ENCODE results near the gene CLCA4.

Gene CLCA4

DNA sequence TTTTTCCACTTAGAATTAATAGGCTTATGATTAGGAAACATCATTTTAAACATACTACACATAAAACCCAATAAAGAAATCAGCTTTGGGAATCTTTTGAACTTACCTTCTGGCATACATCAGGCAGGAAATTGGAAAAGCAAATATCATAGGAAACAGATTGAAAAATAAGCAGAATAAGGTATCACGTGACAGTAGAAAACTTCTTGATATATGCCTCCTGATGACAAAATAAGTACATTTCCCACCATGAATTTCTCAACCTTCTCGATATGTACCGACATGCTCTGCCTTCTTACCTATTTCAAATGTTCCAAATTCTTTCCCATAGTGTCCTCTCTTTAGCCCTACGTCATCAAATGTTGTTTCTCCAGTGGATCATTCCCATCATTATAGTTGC is 72.4 kb downstream of the CLCA4 start:
- no peak for FAIRE-seq

GRCh38 chr1:86621286-86621685 is 74.4 kb downstream of the CLCA4 start:
- no peak for FAIRE-seq

Data from endometrium (tissue), 2 donors.